Gastrocnemius medialis (tissue), 4 donors: ENCODE results near the gene SNRPE.

Experiments
- POLR2A ChIP-seq, 2 donors: fragments of 450-650 bp; IDR thresholded peaks; one replicate each; pipeline ENCODE4 v1.6.1; 2017; ENCODE audit warnings: antibody characterized with exemption in 2 of 2, mild to moderate bottlenecking in 2 of 2, moderate library complexity in 2 of 2
- TF ChIP-seq, protein P1 (sequence below), 5 experiments: fragments of 450-650 bp in 3 of 5; fragments of 200-600 bp in 2 of 5; sonication (generic) in 2 of 5; IDR thresholded peaks in 4 of 5; conservative IDR thresholded peaks in 1 of 5; 1 replicate in 4 of 5; 2 replicates in 1 of 5; pipeline ENCODE4 v1.5.1; 2016 to 2019; ENCODE audit warnings: antibody characterized with exemption in 5 of 5, mild to moderate bottlenecking in 3 of 5, moderate library complexity in 3 of 5

DNA sequence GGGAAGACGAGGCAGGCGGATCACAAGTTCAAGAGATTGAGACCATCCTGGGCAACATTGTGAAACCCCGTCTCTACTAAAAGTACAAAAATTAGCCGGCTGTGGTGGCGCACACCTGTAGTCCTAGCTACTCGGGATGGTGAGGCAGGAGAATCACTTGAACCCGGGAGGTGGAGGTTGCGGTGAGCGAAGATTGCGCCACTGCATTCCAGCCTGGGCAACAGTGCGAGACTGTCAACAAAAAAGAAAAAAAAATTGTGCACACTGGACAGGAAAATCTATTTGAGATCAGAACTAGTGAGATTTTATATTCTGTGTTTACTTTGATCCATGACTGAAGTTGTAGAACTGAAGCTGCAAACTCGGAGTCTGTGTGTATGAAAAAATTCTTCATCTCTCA, 40.2 kb downstream of the SNRPE start:
- TF ChIP-seq, protein P1, sequence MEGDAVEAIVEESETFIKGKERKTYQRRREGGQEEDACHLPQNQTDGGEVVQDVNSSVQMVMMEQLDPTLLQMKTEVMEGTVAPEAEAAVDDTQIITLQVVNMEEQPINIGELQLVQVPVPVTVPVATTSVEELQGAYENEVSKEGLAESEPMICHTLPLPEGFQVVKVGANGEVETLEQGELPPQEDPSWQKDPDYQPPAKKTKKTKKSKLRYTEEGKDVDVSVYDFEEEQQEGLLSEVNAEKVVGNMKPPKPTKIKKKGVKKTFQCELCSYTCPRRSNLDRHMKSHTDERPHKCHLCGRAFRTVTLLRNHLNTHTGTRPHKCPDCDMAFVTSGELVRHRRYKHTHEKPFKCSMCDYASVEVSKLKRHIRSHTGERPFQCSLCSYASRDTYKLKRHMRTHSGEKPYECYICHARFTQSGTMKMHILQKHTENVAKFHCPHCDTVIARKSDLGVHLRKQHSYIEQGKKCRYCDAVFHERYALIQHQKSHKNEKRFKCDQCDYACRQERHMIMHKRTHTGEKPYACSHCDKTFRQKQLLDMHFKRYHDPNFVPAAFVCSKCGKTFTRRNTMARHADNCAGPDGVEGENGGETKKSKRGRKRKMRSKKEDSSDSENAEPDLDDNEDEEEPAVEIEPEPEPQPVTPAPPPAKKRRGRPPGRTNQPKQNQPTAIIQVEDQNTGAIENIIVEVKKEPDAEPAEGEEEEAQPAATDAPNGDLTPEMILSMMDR (IDR thresholded peaks at IDR 0.05 in 4 of 5, conservative IDR thresholded peaks at IDR 0.05 in 1 of 5): no peak
- TF ChIP-seq POLR2A (IDR thresholded peaks at IDR 0.05): no peak
